Astrocyte of the spinal cord (primary cell): Measurements from ENCODE around the gene TRIM17.

Source experiments
- DNase-seq: peaks from one replicate; pipeline ENCODE4 v3.0.0; 2011; ENCODE audit warnings: low read depth, low spot score
- H3K4me3 ChIP-seq: 2 replicates; pipeline ENCODE4 v1.5.1; 2011; ENCODE audit warnings: low read depth, mild to moderate bottlenecking, low read length, moderate library complexity
- in situ Hi-C: cut with HindIII; loops from 2 replicates; pipeline ENCODE4 v1.10.0; 2017; ENCODE audit warnings: low sequenced_read_pairs
- TF ChIP-seq, protein P1 (sequence below): IDR thresholded peaks from 2 replicates; pipeline ENCODE4 v1.5.1; 2012; ENCODE audit warnings: low read depth, mild to moderate bottlenecking, low read length, inconsistent platforms

Gene TRIM17

DNA sequence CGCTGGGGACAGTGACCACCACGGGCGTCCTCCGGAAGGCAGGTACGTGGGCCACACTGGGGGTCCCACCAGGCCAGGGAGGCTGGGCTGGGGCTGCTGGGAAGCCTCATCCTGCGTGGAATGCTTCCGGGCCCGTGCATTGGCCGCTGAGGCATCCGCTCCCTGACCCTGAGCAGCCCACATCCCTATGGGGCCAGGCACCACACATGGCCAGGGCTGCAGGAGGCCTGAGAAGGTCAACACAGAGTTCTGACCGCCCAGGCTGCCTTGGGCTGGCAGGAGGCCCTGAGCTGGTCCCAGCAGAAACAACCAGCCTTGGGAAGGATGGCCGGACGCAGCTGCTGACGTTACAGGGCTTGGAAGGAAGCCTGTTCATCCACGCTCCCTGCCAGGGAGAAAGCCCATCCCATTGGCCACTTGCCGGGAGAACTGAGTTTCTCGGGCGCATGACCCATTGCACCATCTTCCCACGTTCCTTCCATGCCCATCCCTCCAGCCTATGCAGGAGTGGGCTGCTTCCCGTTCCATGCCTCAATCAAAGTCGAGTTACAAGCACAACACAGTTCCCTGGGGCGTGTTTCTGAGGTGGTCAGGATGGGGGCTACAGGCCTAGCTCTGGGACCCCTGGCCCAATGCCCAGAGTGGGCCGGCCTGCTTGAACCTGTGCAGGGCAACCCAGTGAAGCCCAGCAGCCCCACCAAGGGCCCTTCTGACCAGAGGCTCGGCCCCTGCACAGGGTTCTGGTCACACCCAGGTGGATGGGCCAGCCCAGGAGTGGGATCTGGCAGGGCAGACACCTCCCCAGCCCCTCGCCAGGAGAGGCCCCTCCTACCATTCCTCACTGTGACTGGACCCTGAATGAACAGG is 41.7 kb downstream of the TRIM17 start:
- TF ChIP-seq, protein P1, sequence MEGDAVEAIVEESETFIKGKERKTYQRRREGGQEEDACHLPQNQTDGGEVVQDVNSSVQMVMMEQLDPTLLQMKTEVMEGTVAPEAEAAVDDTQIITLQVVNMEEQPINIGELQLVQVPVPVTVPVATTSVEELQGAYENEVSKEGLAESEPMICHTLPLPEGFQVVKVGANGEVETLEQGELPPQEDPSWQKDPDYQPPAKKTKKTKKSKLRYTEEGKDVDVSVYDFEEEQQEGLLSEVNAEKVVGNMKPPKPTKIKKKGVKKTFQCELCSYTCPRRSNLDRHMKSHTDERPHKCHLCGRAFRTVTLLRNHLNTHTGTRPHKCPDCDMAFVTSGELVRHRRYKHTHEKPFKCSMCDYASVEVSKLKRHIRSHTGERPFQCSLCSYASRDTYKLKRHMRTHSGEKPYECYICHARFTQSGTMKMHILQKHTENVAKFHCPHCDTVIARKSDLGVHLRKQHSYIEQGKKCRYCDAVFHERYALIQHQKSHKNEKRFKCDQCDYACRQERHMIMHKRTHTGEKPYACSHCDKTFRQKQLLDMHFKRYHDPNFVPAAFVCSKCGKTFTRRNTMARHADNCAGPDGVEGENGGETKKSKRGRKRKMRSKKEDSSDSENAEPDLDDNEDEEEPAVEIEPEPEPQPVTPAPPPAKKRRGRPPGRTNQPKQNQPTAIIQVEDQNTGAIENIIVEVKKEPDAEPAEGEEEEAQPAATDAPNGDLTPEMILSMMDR: no peak
- no peak overlapping the region for H3K4me3 ChIP-seq
- DNase-seq: peak; percentile 68
- in situ Hi-C loops: no loop called here

DNA sequence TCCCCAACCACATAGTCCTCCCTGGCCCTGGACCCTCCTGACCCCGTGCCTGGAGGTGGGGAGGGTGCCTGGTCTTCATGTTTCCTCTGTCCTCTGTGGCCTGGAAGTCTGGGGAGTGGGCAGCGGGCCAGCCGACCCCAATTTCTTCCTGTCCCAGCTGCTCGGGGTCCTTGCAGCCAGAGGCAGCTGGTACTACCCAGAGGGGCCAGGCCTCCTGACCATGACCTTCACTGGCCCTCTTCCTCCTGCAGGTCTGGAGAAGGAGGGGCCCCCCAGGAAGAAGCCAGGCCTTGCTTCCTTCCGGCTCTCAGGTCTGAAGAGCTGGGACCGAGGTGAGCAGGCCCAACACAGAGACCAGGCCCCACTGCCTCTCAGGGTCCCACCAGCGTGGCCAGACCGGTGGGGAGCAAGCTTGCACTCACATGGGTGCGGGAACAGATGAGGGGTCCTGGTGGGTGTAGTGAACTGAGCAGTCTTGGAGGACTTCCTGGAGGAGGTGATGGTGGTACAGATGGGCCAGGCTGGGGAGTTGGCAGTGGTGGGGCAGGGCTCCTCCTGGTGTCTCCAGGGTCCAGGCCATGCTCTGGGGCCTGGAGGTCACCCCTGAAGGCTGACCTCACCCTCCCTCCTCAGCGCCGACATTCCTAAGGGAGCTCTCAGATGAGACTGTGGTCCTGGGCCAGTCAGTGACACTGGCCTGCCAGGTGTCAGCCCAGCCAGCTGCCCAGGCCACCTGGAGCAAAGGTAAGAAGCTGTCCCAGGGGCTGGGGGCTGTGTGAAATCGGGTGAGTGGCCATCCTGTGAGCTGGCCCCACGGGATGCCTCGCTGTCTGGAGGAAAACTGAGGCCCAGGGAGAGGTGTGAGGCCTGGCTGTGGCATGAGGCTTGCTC is 42.7 kb downstream of the TRIM17 start:
- in situ Hi-C loops: no loop called here
- no peak overlapping the region for H3K4me3 ChIP-seq

GRCh38 chr1:228373004-228373680 is 43.5 kb downstream of the TRIM17 start:
- no peak overlapping the region for H3K4me3 ChIP-seq
- in situ Hi-C loops: no loop called here
- TF ChIP-seq, protein P1: no peak
- no peak for DNase-seq

More for the DNA sequence above, 42.7 kb downstream of the TRIM17 start:
- DNase-seq: no peak
- TF ChIP-seq, protein P1: no peak

- H3K4me3 ChIP-seq: no peak overlapping the region
- TF ChIP-seq, protein P1: no peak
- in situ Hi-C loops: no loop called here
- no peak for DNase-seq
Measured at GRCh38 chr1:228372183-228373003, 44.3 kb downstream of the TRIM17 start.

DNA sequence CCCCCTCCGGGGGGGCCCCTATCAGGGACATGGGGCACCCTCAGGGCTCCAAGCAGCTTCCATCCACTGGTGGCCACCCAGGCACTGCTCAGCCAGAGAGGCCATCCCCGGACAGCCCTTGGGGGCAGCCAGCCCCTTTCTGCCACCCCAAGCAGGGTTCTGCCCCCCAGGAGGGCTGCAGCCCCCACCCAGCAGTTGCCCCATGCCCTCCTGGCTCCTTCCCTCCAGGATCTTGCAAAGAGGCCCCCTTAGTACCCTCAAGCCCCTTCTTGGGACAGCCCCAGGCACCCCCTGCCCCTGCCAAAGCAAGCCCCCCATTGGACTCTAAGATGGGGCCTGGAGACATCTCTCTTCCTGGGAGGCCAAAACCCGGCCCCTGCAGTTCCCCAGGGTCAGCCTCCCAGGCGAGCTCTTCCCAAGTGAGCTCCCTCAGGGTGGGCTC is 44.9 kb downstream of the TRIM17 start:
- no peak for DNase-seq
- in situ Hi-C loops: no loop called here

More for the DNA sequence above, 44.9 kb downstream of the TRIM17 start:
- no peak overlapping the region for H3K4me3 ChIP-seq
- TF ChIP-seq, protein P1: no peak
